Measurements from ENCODE around the gene C1orf210. TPM values are rescaled to one million over a fixed set of nuclear protein-coding genes. Genes with fewer than 3 reads are reported as not detected.

C1orf210 gene
- total and polyA plus RNA-seq, 2 experiments from 2014 or later = 32.3 to 47.4 TPM

DNA sequence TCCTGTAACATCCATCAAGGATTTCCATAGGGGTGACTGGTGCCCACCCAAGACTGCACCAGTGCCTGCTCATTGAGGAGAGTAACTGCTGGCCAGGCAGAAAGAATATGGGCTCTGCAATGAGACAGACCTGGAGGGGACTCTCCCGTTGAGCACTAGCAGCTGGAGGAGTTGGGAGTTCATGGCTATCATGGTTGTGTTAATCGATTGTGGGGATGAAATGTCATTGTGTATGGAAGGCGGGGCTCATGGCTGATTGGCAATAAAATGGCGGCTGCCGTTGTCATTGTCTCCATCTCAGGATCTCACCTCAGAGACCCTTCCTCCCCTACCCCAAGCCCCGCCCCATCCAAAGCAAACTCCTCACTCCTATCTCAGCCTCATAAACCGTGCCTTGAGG lies 11.7 kb downstream of the C1orf210 start:
- Histone ChIP-seq H3K4me1 (ENCODE audit: insufficient read depth) (peaks cover 27% of the 10 kb centered on the region), H2AFZ (no peak overlapping the region), H3K79me2 (peaks cover 5% of the 10 kb centered on the region), H3K9me2 (replicated peaks; ENCODE audit: insufficient read depth) (no peaks in the 10 kb centered on the region), H3K27me3 (no peaks in the 10 kb centered on the region), H3K4me2 (no peak overlapping the region), H3K9me3 (ENCODE audit: low read depth) (no peaks in the 10 kb centered on the region), H3K36me3 (replicated peaks; ENCODE audit: insufficient read depth, low read depth) (no peaks in the 10 kb centered on the region), H4K20me1 (ENCODE audit: insufficient read depth, poor library complexity, severe bottlenecking) (no peaks in the 10 kb centered on the region), H3K27ac (peak overlapping the region; percentile 7), H3K4me3 (no peak overlapping the region)
- TF ChIP-seq EZH2phosphoT487 (IDR thresholded peaks at IDR 0.05; ENCODE audit: low read depth, severe bottlenecking, unreplicated experiment) (no peak), EZH2 (IDR thresholded peaks at IDR 0.05; ENCODE audit: borderline replicate concordance) (no peak), CTCF (IDR thresholded peaks at IDR 0.05; ENCODE audit: poor library complexity) (no peak)
- DNase-seq (ENCODE audit: low spot score) = no peak
- 91% methylated on average over 7 of the region's 7 CpGs for WGBS (ENCODE audit: low lambda C conversion rate, missing lambda C conversion rate)

GRCh38 chr1:43272576-43273571 lies 12.5 kb downstream of the C1orf210 start:
- Histone ChIP-seq H3K36me3 (replicated peaks; ENCODE audit: insufficient read depth, low read depth) (no peaks in the 10 kb centered on the region), H3K9me2 (replicated peaks; ENCODE audit: insufficient read depth) (no peaks in the 10 kb centered on the region), H2AFZ (no peak overlapping the region), H3K4me3 (no peak overlapping the region), H4K20me1 (ENCODE audit: insufficient read depth, poor library complexity, severe bottlenecking) (no peaks in the 10 kb centered on the region), H3K79me2 (peaks cover 5% of the 10 kb centered on the region), H3K4me1 (ENCODE audit: insufficient read depth) (peaks cover 27% of the 10 kb centered on the region), H3K9me3 (ENCODE audit: low read depth) (no peaks in the 10 kb centered on the region), H3K4me2 (no peak overlapping the region), H3K27me3 (no peaks in the 10 kb centered on the region), H3K27ac (no peak overlapping the region)
- TF ChIP-seq EZH2 (IDR thresholded peaks at IDR 0.05; ENCODE audit: borderline replicate concordance) (no peak), EZH2phosphoT487 (IDR thresholded peaks at IDR 0.05; ENCODE audit: low read depth, severe bottlenecking, unreplicated experiment) (no peak), CTCF (IDR thresholded peaks at IDR 0.05; ENCODE audit: poor library complexity) (no peak)
- WGBS (ENCODE audit: low lambda C conversion rate, missing lambda C conversion rate) = 98% methylated on average over 46 of the region's 46 CpGs
- DNase-seq (ENCODE audit: low spot score) = no peak

- DNase-seq (ENCODE audit: low spot score) = no peak
- TF ChIP-seq EZH2 (IDR thresholded peaks at IDR 0.05; ENCODE audit: borderline replicate concordance) = no peak
- no peak for TF ChIP-seq EZH2phosphoT487 (IDR thresholded peaks at IDR 0.05; ENCODE audit: low read depth, severe bottlenecking, unreplicated experiment)
- no peak for TF ChIP-seq CTCF (IDR thresholded peaks at IDR 0.05; ENCODE audit: poor library complexity)
- no peak overlapping the region for H3K4me2 ChIP-seq
- peaks cover 5% of the 10 kb centered on the region for H3K79me2 ChIP-seq
- no peaks in the 10 kb centered on the region for H3K27me3 ChIP-seq
- no peaks in the 10 kb centered on the region for H3K9me2 ChIP-seq (replicated peaks; ENCODE audit: insufficient read depth)
- no peaks in the 10 kb centered on the region for H3K36me3 ChIP-seq (replicated peaks; ENCODE audit: insufficient read depth, low read depth)
- H3K4me3 ChIP-seq = no peak overlapping the region
- 77% methylated on average over 9 of the region's 9 CpGs for WGBS (ENCODE audit: low lambda C conversion rate, missing lambda C conversion rate)
- H4K20me1 ChIP-seq (ENCODE audit: insufficient read depth, poor library complexity, severe bottlenecking) = no peaks in the 10 kb centered on the region
- no peak overlapping the region for H3K27ac ChIP-seq
- H3K9me3 ChIP-seq (ENCODE audit: low read depth) = no peaks in the 10 kb centered on the region
- H3K4me1 ChIP-seq (ENCODE audit: insufficient read depth) = peaks cover 22% of the 10 kb centered on the region
- H2AFZ ChIP-seq = no peak overlapping the region
Observed at GRCh38 chr1:43272161-43272560, 13.2 kb downstream of the C1orf210 start.
